Keratinocyte (primary cell): Measurements from ENCODE around the gene RASGRP3.

Experiments used
- CTCF ChIP-seq, 3 experiments: IDR thresholded peaks in 1 of 3; conservative IDR thresholded peaks in 1 of 3; optimal IDR thresholded peaks in 1 of 3; 2 replicates in 2 of 3; 3 replicates in 1 of 3; pipeline versions ENCODE3 to v1.5.1; 2011; ENCODE audit warnings: low read length in 3 of 3, mild to moderate bottlenecking in 3 of 3, moderate library complexity in 2 of 3, control low read depth in 1 of 3, inconsistent platforms in 1 of 3; ENCODE audit not compliant: insufficient read depth in 2 of 3; ENCODE audit errors: extremely low read depth in 1 of 3
- EZH2 ChIP-seq: IDR thresholded peaks from one replicate; pipeline ENCODE4 v1.6.1; 2012; ENCODE audit warnings: inconsistent platforms, mild to moderate bottlenecking, low read length, moderate library complexity

GRCh38 chr2:33532966-33533365 lies 56.5 kb downstream of the RASGRP3 start:
- TF ChIP-seq CTCF (optimal IDR thresholded peaks at IDR 0.05 in 1 of 3, IDR thresholded peaks at IDR 0.05 in 1 of 3, conservative IDR thresholded peaks at IDR 0.05 in 1 of 3; ENCODE audit: extremely low read depth in 1 of 3, insufficient read depth in 2 of 3, low read length in 3 of 3) (no peak), EZH2 (no peak)
